Activated B cell treated with CpG ODN at 0.5 μM for 24 hours (primary cell): Measurements from ENCODE around the gene NUP54. TPM values are rescaled to one million over a fixed set of nuclear protein-coding genes. Genes with fewer than 3 reads are reported as not detected.

Source experiments
- ATAC-seq: fragments of 200-7000 bp; cut with Tn5 transposase; one replicate; pipeline ENCODE4 v1.10.0; 2021; ENCODE audit warnings: low read depth, mild to moderate bottlenecking, moderate library complexity
- CTCF ChIA-PET: fragments of 350-600 bp; sonication (Branson Sonifier 250); formaldehyde crosslinking; loops from one replicate; lab custom pipeline; 2021; ENCODE audit warnings: antibody characterized with exemption; lab: Charles Lee
- POLR2A ChIA-PET: fragments of 350-600 bp; sonication (Branson Sonifier 250); formaldehyde crosslinking; loops from one replicate; lab custom pipeline; 2021; ENCODE audit warnings: antibody characterized with exemption; lab: Charles Lee
- DNase-seq: peaks from one replicate; pipeline ENCODE4 v3.0.0; 2022
- H3K27ac Mint-ChIP-seq: one replicate; pipeline ENCODE4 v1.8.0; 2020; ENCODE audit warnings: mixed read lengths
- H3K27me3 Mint-ChIP-seq: one replicate; pipeline ENCODE4 v1.8.0; 2021; ENCODE audit warnings: mixed read lengths
- H3K36me3 Mint-ChIP-seq: one replicate; pipeline ENCODE4 v1.8.0; 2021; ENCODE audit warnings: low read depth, mixed read lengths
- H3K4me1 Mint-ChIP-seq: one replicate; pipeline ENCODE4 v1.8.0; 2021; ENCODE audit warnings: mixed read lengths
- H3K4me3 Mint-ChIP-seq: one replicate; pipeline ENCODE4 v1.8.0; 2020; ENCODE audit warnings: mild to moderate bottlenecking, mixed read lengths
- H3K9me3 Mint-ChIP-seq: one replicate; pipeline ENCODE4 v1.8.0; 2020; ENCODE audit warnings: mixed read lengths
- intact Hi-C: fragments of 100-400 bp; cut with micrococcal nuclease; formaldehyde crosslinking; loops from one replicate; pipeline ENCODE4 v1.15.1; 2024
- total RNA-seq: library from RNA; stranded (reverse); gene quantifications from 2 replicates; pipeline ENCODE4 v1.2.3, GENCODE V29; 2022
- TF ChIP-seq, protein P1 (sequence below): fragments of 200-600 bp; IDR thresholded peaks from one replicate; pipeline ENCODE4 v1.8.0; 2022; ENCODE audit warnings: antibody characterized with exemption, mild to moderate bottlenecking

The NUP54 gene
- total RNA-seq, 1 donor from 2014 or later = 58.9 TPM

DNA sequence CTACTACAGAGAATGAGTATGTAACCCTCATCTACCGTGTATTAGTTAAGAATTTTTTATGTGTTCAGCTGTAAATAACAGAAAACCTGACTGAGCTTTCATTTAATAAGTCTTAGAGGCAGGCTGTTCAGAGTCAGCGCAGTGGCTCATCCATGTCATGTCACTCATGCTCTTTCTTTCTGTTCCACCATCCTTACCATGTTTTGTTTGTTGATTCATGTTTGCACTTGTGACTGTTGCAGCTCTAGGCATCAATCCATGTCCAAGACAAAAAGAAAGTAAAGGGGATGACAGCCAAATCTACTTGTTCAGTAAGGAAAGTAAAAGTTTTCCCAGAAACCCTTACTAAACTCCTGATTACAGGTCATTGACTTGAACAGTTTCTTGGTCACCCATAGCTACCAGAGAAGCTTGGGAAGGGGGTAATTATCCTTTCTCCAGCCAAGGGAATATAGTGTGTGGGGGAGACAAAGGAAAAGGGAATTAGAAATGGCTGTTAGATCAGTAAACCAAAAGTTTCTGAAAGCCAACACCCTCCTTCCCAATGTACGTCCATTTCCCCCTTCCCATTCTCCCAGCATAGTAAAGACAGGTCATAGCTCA, 64.7 kb downstream of the NUP54 start:
- H3K4me1 Mint-ChIP-seq = no peaks in the 10 kb centered on the region
- H3K27me3 Mint-ChIP-seq = peaks cover 7% of the 10 kb centered on the region
- no peak overlapping the region for H3K27ac Mint-ChIP-seq
- intact Hi-C loops = no loop called here
- no peak for DNase-seq
- TF ChIP-seq, protein P1, sequence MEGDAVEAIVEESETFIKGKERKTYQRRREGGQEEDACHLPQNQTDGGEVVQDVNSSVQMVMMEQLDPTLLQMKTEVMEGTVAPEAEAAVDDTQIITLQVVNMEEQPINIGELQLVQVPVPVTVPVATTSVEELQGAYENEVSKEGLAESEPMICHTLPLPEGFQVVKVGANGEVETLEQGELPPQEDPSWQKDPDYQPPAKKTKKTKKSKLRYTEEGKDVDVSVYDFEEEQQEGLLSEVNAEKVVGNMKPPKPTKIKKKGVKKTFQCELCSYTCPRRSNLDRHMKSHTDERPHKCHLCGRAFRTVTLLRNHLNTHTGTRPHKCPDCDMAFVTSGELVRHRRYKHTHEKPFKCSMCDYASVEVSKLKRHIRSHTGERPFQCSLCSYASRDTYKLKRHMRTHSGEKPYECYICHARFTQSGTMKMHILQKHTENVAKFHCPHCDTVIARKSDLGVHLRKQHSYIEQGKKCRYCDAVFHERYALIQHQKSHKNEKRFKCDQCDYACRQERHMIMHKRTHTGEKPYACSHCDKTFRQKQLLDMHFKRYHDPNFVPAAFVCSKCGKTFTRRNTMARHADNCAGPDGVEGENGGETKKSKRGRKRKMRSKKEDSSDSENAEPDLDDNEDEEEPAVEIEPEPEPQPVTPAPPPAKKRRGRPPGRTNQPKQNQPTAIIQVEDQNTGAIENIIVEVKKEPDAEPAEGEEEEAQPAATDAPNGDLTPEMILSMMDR = no peak
- ChIA-PET CTCF (interaction anchor here (1.3 kb wide), 1 partner anchor 87 kb away, joined by 6 read pairs; no protein-coding TSS in a partner anchor), POLR2A (no interaction called here)
- H3K4me3 Mint-ChIP-seq = no peak overlapping the region
- H3K9me3 Mint-ChIP-seq = no peaks in the 10 kb centered on the region
- no peaks in the 10 kb centered on the region for H3K36me3 Mint-ChIP-seq
- no peak for ATAC-seq

DNA sequence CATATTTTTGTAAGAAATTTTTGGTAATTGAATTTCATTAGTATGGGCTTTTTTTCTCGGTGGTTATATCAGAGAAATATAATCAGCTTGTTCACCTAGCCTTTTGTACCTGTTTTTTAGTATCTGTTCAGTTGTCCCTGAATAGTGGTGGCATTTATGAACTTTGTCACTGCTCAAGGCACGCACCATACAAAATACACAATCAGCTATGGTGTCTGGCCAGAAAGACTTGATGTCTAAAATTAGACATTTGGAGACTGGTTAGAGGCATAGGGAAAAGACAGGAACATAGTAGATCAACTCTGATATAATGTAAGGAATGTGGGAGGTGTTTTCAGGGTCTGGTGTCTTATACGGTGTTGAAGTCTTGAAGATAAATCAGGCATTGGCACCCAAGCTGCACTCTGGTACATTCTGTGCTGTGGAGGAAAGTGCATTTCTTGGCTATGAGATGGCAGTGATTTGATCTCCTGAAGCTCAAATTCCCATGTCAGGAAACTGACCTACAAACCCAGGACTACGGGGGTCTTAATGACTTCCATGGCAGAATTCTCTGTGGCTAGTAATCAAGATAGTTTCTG, 70.1 kb downstream of the NUP54 start:
- H3K4me3 Mint-ChIP-seq = no peak overlapping the region
- H3K9me3 Mint-ChIP-seq = no peaks in the 10 kb centered on the region
- CTCF ChIA-PET = interaction anchor here (0.8 kb wide), 1 partner anchor 9 kb away, joined by 4 read pairs; no protein-coding TSS in a partner anchor
- no peaks in the 10 kb centered on the region for H3K36me3 Mint-ChIP-seq
- DNase-seq = no peak
- intact Hi-C loops = no loop called here
- no peak overlapping the region for H3K27ac Mint-ChIP-seq
- POLR2A ChIA-PET = no interaction called here
- no peaks in the 10 kb centered on the region for H3K4me1 Mint-ChIP-seq
- H3K27me3 Mint-ChIP-seq = peaks cover 7% of the 10 kb centered on the region
- TF ChIP-seq, protein P1 = no peak
- ATAC-seq = no peak

DNA sequence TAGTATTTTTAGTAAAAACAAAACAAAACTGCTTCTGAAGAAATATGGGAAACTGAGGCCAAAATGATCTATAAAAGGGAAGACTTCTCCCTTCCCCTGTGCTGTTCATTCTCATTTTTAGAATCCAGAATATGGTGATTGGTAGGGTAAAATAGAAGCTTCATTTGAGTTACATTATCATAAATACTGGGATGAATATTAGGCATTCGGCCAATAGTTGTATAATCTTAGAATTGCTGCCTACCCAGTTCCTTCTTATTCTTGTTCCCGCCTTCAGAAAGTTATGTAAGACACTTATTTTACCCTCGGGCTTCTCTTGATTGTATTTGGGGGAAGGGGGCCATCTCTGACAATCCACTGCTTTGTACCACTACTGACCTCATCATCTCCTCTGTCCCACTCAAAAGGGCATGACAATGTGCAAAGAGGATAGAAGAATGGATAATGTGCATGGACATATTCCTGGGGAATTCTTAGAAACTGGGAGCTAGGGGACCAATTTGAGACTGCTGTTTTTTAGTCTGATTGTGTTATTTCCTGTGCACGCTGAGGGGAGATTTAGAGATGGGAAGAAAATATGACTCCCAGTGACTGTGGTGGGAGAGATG, 73.1 kb downstream of the NUP54 start:
- intact Hi-C loops = no loop called here
- Mint-ChIP-seq H3K27ac (no peak overlapping the region), H3K4me3 (no peak overlapping the region), H3K27me3 (peaks cover 7% of the 10 kb centered on the region), H3K9me3 (no peaks in the 10 kb centered on the region), H3K4me1 (no peaks in the 10 kb centered on the region), H3K36me3 (no peaks in the 10 kb centered on the region)
- POLR2A ChIA-PET = no interaction called here
- TF ChIP-seq, protein P1 = no peak
- ATAC-seq (no peak), DNase-seq (no peak)
- CTCF ChIA-PET = interaction anchor here (1.3 kb wide), 1 partner anchor 79 kb away, joined by 9 read pairs; no protein-coding TSS in a partner anchor

DNA sequence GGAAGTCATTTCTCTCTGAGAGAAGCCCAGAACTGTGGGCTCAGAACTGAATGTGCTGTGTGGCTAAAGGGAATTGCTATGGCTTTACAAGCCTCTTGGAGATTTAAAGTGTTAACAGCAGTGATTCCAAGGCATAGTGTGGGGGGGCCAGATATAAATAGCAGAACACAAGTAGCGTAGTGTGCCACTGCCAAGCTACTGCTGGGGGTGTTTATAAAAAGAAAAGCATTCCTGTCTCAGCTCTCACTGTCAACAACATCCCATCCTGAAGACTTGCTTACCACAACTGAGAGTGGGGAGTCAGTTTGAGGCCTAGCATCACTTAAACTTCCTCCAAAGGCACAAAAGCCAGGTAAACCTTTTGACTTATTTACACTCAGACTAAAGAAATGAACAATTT, 73.7 kb downstream of the NUP54 start, which contains the start of gene ART3:
ART3 (plus strand) TSS at position 242 of the 400 bp plus-strand sequence. CDS start 1,181 bp downstream, outside the sequence.
- TF ChIP-seq, protein P1 = no peak
- Mint-ChIP-seq H3K27me3 (peaks cover 6% of the 10 kb centered on the region), H3K36me3 (no peaks in the 10 kb centered on the region), H3K4me3 (no peak within 1 kb of the TSS), H3K9me3 (no peaks in the 10 kb centered on the region), H3K4me1 (no peaks in the 10 kb centered on the region), H3K27ac (no peak within 1 kb of the TSS)
- ATAC-seq (no peak), DNase-seq (no peak)
- ChIA-PET CTCF (interaction anchor here (1.3 kb wide), 1 partner anchor 78 kb away, joined by 9 read pairs; no protein-coding TSS in a partner anchor), POLR2A (no interaction called here)
- intact Hi-C loops = no loop called here

DNA sequence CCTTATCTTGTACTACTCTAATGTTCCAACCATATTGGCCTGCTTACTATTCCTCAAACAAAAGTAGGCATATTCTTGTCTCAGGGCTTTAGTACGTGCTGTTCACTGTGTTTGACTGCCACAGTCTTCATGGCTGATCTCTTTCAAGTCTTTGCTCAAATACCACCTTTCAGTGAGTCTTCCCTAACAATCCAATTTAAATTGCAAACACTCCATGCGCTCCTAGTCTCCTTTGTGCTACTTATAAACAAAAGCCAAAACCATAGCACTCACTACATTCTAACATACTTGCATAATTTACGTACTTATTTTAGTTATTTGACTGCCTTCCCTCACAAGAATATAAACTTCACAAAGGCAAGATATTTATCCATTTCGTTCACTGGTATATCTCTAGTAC, 75.4 kb downstream of the NUP54 start:
- intact Hi-C loops = no loop called here
- no peak for DNase-seq
- Mint-ChIP-seq H3K36me3 (no peaks in the 10 kb centered on the region), H3K27ac (no peak overlapping the region), H3K9me3 (no peaks in the 10 kb centered on the region), H3K4me3 (no peak overlapping the region), H3K27me3 (no peaks in the 10 kb centered on the region), H3K4me1 (no peaks in the 10 kb centered on the region)
- ChIA-PET POLR2A (no interaction called here), CTCF (interaction anchor here (0.7 kb wide), 1 partner anchor 77 kb away, joined by 4 read pairs; no protein-coding TSS in a partner anchor)
- TF ChIP-seq, protein P1 = no peak
- no peak for ATAC-seq
